Sigmoid colon (tissue), 7 donors: ENCODE data around the gene EME2. TPM values are rescaled to one million over a fixed set of nuclear protein-coding genes. Genes with fewer than 3 reads are reported as not detected.

Experiments used
- DNase-seq: peaks from one replicate; pipeline ENCODE4 v3.0.0-alpha.2; 2019
- H3K27ac ChIP-seq, 4 donors: fragments of 200-600 bp; sonication (generic); one replicate each; pipeline ENCODE4 v1.5.1; 2016 to 2019; ENCODE audit warnings: mild to moderate bottlenecking in 1 of 4
- H3K27me3 ChIP-seq, 3 donors: fragments of 200-600 bp; sonication (generic); one replicate each; pipeline ENCODE4 v1.5.1; 2019; ENCODE audit warnings: mild to moderate bottlenecking in 1 of 3
- H3K36me3 ChIP-seq, 4 donors: fragments of 200-600 bp; sonication (generic); one replicate each; pipeline ENCODE4 v1.5.1; 2016 to 2019
- H3K4me1 ChIP-seq, 4 donors: fragments of 200-600 bp; sonication (generic); one replicate each; pipeline ENCODE4 v1.5.1; 2017 to 2019
- H3K4me3 ChIP-seq, 4 donors: fragments of 200-600 bp; sonication (generic); one replicate each; pipeline ENCODE4 v1.5.1; 2017 to 2019; ENCODE audit warnings: mild to moderate bottlenecking in 2 of 4, moderate library complexity in 1 of 4
- H3K9me3 ChIP-seq, 4 donors: fragments of 200-600 bp in 3 of 4; sonication (generic) in 3 of 4; one replicate each; pipeline versions ENCODE4 v1.5.1 to v1.6.1; 2013 to 2019
- EP300 ChIP-seq, 4 donors: sonication (generic); formaldehyde crosslinking; IDR thresholded peaks; one replicate each; pipeline ENCODE4 v1.6.1; 2017; ENCODE audit warnings: antibody characterized with exemption in 4 of 4
- POLR2A ChIP-seq, 2 donors: fragments of 450-650 bp; IDR thresholded peaks; one replicate each; pipeline ENCODE4 v1.6.1; 2016; ENCODE audit warnings: antibody characterized with exemption in 2 of 2, mild to moderate bottlenecking in 2 of 2, moderate library complexity in 2 of 2
- POLR2AphosphoS5 ChIP-seq, 4 donors: sonication (generic); formaldehyde crosslinking; IDR thresholded peaks; one replicate each; pipeline ENCODE4 v1.6.1; 2017; ENCODE audit warnings: antibody characterized with exemption in 4 of 4
- WGBS, 2 donors: extraction: QIAGEN DNeasy Blood & Tissue Kit; methylation state at CpG; one replicate each; pipeline ENCODE4 v1.1.7; 2013; 5-methylcytosine and 5-hydroxymethylcytosine counted together
- intact Hi-C: fragments of 100-400 bp; cut with DNase I; formaldehyde crosslinking; loops from one replicate; pipeline ENCODE4 v1.15.1; 2023
- polyA plus RNA-seq, 3 donors: library from polyadenylated mRNA; stranded (reverse); fragments of 200-250 nt; gene quantifications; one replicate each; pipeline ENCODE4 v1.2.3, GENCODE V29; 2013
- total RNA-seq, 4 donors: library from RNA; depleted of rRNA; stranded (reverse); fragments of >200 nt; gene quantifications; one replicate each; pipeline ENCODE4 v1.1.0, GENCODE V29; 2016
- TF ChIP-seq, protein P1 (sequence below), 4 experiments: fragments of 450-650 bp in 3 of 4; fragments of 200-600 bp in 1 of 4; IDR thresholded peaks; one replicate each; pipeline ENCODE4 v1.5.1; 2016 to 2019; ENCODE audit warnings: antibody characterized with exemption in 4 of 4, mild to moderate bottlenecking in 3 of 4, moderate library complexity in 2 of 4
- donor health status: healthy with polysubstance abuse.
- donor health status: Bipolar disorder and iron deficiency.
- donor health status: healthy.

Gene EME2
- total and polyA plus RNA-seq, 7 donors, result 1.8 to 17.1 (median 5.2) TPM

GRCh38 chr16:1760911-1761310, 11.7 kb upstream of the EME2 start:
- intact Hi-C loops, result no loop called here
- H3K4me1 ChIP-seq, result no peaks in the 10 kb centered on the region
- WGBS, 2 donors, result 93 to 96% methylated on average over 15 of the region's 15 CpGs

GRCh38 chr16:1761751-1762150, 10.9 kb upstream of the EME2 start:
- TF ChIP-seq, protein P1, sequence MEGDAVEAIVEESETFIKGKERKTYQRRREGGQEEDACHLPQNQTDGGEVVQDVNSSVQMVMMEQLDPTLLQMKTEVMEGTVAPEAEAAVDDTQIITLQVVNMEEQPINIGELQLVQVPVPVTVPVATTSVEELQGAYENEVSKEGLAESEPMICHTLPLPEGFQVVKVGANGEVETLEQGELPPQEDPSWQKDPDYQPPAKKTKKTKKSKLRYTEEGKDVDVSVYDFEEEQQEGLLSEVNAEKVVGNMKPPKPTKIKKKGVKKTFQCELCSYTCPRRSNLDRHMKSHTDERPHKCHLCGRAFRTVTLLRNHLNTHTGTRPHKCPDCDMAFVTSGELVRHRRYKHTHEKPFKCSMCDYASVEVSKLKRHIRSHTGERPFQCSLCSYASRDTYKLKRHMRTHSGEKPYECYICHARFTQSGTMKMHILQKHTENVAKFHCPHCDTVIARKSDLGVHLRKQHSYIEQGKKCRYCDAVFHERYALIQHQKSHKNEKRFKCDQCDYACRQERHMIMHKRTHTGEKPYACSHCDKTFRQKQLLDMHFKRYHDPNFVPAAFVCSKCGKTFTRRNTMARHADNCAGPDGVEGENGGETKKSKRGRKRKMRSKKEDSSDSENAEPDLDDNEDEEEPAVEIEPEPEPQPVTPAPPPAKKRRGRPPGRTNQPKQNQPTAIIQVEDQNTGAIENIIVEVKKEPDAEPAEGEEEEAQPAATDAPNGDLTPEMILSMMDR (IDR thresholded peaks at IDR 0.05), result no peak
- TF ChIP-seq POLR2A (IDR thresholded peaks at IDR 0.05) (no peak), POLR2AphosphoS5 (IDR thresholded peaks at IDR 0.05) (no peak), EP300 (IDR thresholded peaks at IDR 0.05) (no peak)
- Histone ChIP-seq H3K9me3 (no peaks in the 10 kb centered on the region), H3K4me3 (no peak overlapping the region), H3K27ac (no peak overlapping the region), H3K4me1 (no peaks in the 10 kb centered on the region), H3K27me3 (no peaks in the 10 kb centered on the region), H3K36me3 (peaks cover 34 to 89% (median 62%) of the 10 kb centered on the region in 4 donors)
- DNase-seq, result no peak
- 95 to 96% methylated on average over 15 of the region's 15 CpGs for WGBS, 2 donors
- intact Hi-C loops, result no loop called here

More at GRCh38 chr16:1760911-1761310, 11.7 kb upstream of the EME2 start:
- H3K4me3 ChIP-seq, result no peak overlapping the region
- H3K27ac ChIP-seq, result no peak overlapping the region
- H3K9me3 ChIP-seq, result no peaks in the 10 kb centered on the region
- DNase-seq, result no peak
- no peaks in the 10 kb centered on the region for H3K27me3 ChIP-seq
- no peak for TF ChIP-seq POLR2AphosphoS5 (IDR thresholded peaks at IDR 0.05)
- no peak for TF ChIP-seq EP300 (IDR thresholded peaks at IDR 0.05)
- no peak for TF ChIP-seq POLR2A (IDR thresholded peaks at IDR 0.05)
- TF ChIP-seq, protein P1 (IDR thresholded peaks at IDR 0.05), result no peak
- H3K36me3 ChIP-seq, result peaks cover 30 to 81% (median 54%) of the 10 kb centered on the region in 4 donors

GRCh38 chr16:1762196-1762878, 10.3 kb upstream of the EME2 start:
- Histone ChIP-seq H3K27me3 (no peaks in the 10 kb centered on the region), H3K4me3 (no peak overlapping the region), H3K27ac (no peak overlapping the region), H3K4me1 (no peaks in the 10 kb centered on the region), H3K9me3 (no peaks in the 10 kb centered on the region), H3K36me3 (peaks cover 40 to 91% (median 68%) of the 10 kb centered on the region in 4 donors)
- TF ChIP-seq POLR2AphosphoS5 (IDR thresholded peaks at IDR 0.05) (no peak), POLR2A (IDR thresholded peaks at IDR 0.05) (no peak), EP300 (IDR thresholded peaks at IDR 0.05) (no peak)
- TF ChIP-seq, protein P1 (IDR thresholded peaks at IDR 0.05), result no peak
- intact Hi-C loops, result no loop called here
- no peak for DNase-seq
- WGBS, 2 donors, result 92 to 94% methylated on average over 30 of the region's 30 CpGs

- Histone ChIP-seq H3K27ac (no peak overlapping the region), H3K9me3 (no peaks in the 10 kb centered on the region), H3K27me3 (no peaks in the 10 kb centered on the region), H3K36me3 (peaks cover 46 to 91% (median 71%) of the 10 kb centered on the region in 4 donors), H3K4me3 (no peak overlapping the region), H3K4me1 (no peaks in the 10 kb centered on the region)
- no peak for TF ChIP-seq POLR2AphosphoS5 (IDR thresholded peaks at IDR 0.05)
- TF ChIP-seq POLR2A (IDR thresholded peaks at IDR 0.05), result no peak
- no peak for TF ChIP-seq EP300 (IDR thresholded peaks at IDR 0.05)
- TF ChIP-seq, protein P1 (IDR thresholded peaks at IDR 0.05), result no peak
- no peak for DNase-seq
- WGBS, 2 donors, result 89 to 91% methylated on average over 24 of the region's 24 CpGs
- intact Hi-C loops, result no loop called here
These were observed 9.6 kb upstream of the EME2 start for GRCh38 chr16:1762879-1763520.
